Neural cell (in vitro differentiated cells): ENCODE measurements around the gene FABP7. TPM values are rescaled to one million over a fixed set of nuclear protein-coding genes. Genes with fewer than 3 reads are reported as not detected.

Experiments used
- H2AFZ ChIP-seq: fragments of 200-600, 300-800 bp; sonication (generic), shearing (Covaris generic); 2 replicates; pipeline ENCODE4 v1.6.0; 2014; ENCODE audit warnings: low read depth, mild to moderate bottlenecking, antibody characterized with exemption, low read length, moderate library complexity
- H3F3A ChIP-seq: fragments of 200-600 bp; shearing (Covaris generic); 2 replicates; pipeline ENCODE4 v1.6.1; 2016; ENCODE audit warnings: mild to moderate bottlenecking, moderate library complexity, mixed read lengths, antibody characterized with exemption, low read length; ENCODE audit not compliant: insufficient read depth, poor library complexity, severe bottlenecking
- H3K27ac ChIP-seq: fragments of 200-600, 300-800 bp; sonication (generic), shearing (Covaris generic); 2 replicates; pipeline ENCODE4 v1.5.1; 2014; ENCODE audit warnings: mild to moderate bottlenecking, low read length, moderate library complexity
- H3K27me3 ChIP-seq: fragments of 300-800, 200-600 bp; sonication (generic), shearing (Covaris generic); 2 replicates; pipeline ENCODE4 v1.6.0; 2014; ENCODE audit warnings: mild to moderate bottlenecking, low read depth, low read length, moderate library complexity; ENCODE audit not compliant: insufficient read depth
- H3K36me3 ChIP-seq: fragments of 300-800, 200-600 bp; sonication (generic), shearing (Covaris generic); 2 replicates; pipeline ENCODE4 v1.5.1; 2014; ENCODE audit warnings: mild to moderate bottlenecking, antibody characterized with exemption, low read length, moderate library complexity; ENCODE audit not compliant: insufficient read depth
- H3K4me2 ChIP-seq: fragments of 300-800, 200-600 bp; sonication (generic), shearing (Covaris generic); 2 replicates; pipeline ENCODE4 v1.6.0; 2014; ENCODE audit warnings: mild to moderate bottlenecking, low read length
- H3K4me3 ChIP-seq: fragments of 300-800, 200-600 bp; sonication (generic), shearing (Covaris generic); 2 replicates; pipeline ENCODE4 v1.5.1; 2014; ENCODE audit warnings: mild to moderate bottlenecking, low read length, moderate library complexity
- H3K79me2 ChIP-seq: fragments of 200-600 bp; shearing (Covaris generic); replicated peaks from 2 replicates; pipeline ENCODE4 v1.6.0; 2014; ENCODE audit warnings: mild to moderate bottlenecking, low read length, moderate library complexity; ENCODE audit not compliant: insufficient read depth
- H3K9ac ChIP-seq: fragments of 300-800, 200-600 bp; sonication (generic), shearing (Covaris generic); 2 replicates; pipeline ENCODE4 v1.6.1; 2016; ENCODE audit warnings: mild to moderate bottlenecking, low read length, mixed read lengths
- H3K9me2 ChIP-seq: fragments of 200-600 bp; shearing (Covaris generic); 2 replicates; pipeline ENCODE4 v1.6.1; 2016; ENCODE audit warnings: mild to moderate bottlenecking, low read length, mixed read lengths; ENCODE audit not compliant: insufficient read depth
- H3K9me3 ChIP-seq: fragments of 200-600, 300-800 bp; sonication (generic), shearing (Covaris generic); 2 replicates; pipeline ENCODE4 v1.6.1; 2016; ENCODE audit warnings: mild to moderate bottlenecking, mixed run types, low read length, moderate library complexity, mixed read lengths
- H4K20me1 ChIP-seq: fragments of 200-600 bp; shearing (Covaris generic); 2 replicates; pipeline ENCODE4 v1.6.1; 2016; ENCODE audit warnings: mild to moderate bottlenecking, mixed run types; ENCODE audit not compliant: insufficient read depth
- CTCF ChIP-seq: fragments of 450-650 bp; IDR thresholded peaks from 2 replicates; pipeline ENCODE4 v1.5.1; 2014; ENCODE audit warnings: antibody characterized with exemption, mild to moderate bottlenecking, moderate library complexity; ENCODE audit not compliant: poor library complexity, severe bottlenecking
- EP300 ChIP-seq: fragments of 450-650 bp; conservative IDR thresholded peaks from 2 replicates; pipeline ENCODE4 v1.6.1; 2014; ENCODE audit warnings: antibody characterized with exemption, mild to moderate bottlenecking, moderate library complexity; ENCODE audit not compliant: poor library complexity, severe bottlenecking
- EZH2 ChIP-seq: fragments of 200-600, 300-800 bp; shearing (Covaris generic), sonication (generic); IDR thresholded peaks from 2 replicates; pipeline ENCODE4 v1.6.1; 2014; ENCODE audit warnings: antibody characterized with exemption, low read length, borderline replicate concordance, mild to moderate bottlenecking; ENCODE audit not compliant: insufficient read depth, poor library complexity, severe bottlenecking
- MXI1 ChIP-seq: fragments of 450-650 bp; conservative IDR thresholded peaks from 2 replicates; pipeline ENCODE4 v1.6.1; 2014; ENCODE audit warnings: antibody characterized with exemption, mild to moderate bottlenecking; ENCODE audit not compliant: poor library complexity, severe bottlenecking
- POLR2AphosphoS5 ChIP-seq: IDR thresholded peaks from 2 replicates; pipeline ENCODE4 v1.6.1; 2012
- RAD21 ChIP-seq: fragments of 450-650 bp; conservative IDR thresholded peaks from 2 replicates; pipeline ENCODE4 v1.6.1; 2014; ENCODE audit warnings: antibody characterized with exemption, mild to moderate bottlenecking, moderate library complexity
- REST ChIP-seq: IDR thresholded peaks from 2 replicates; pipeline ENCODE4 v1.6.1; 2012; ENCODE audit warnings: borderline replicate concordance
- SMC3 ChIP-seq: fragments of 450-650 bp; conservative IDR thresholded peaks from 2 replicates; pipeline ENCODE4 v1.6.1; 2014; ENCODE audit warnings: antibody characterized with exemption, mild to moderate bottlenecking, moderate library complexity; ENCODE audit not compliant: poor library complexity
- TAF1 ChIP-seq: IDR thresholded peaks from 2 replicates; pipeline ENCODE4 v1.6.1; 2012; ENCODE audit warnings: low read depth
- polyA plus RNA-seq: library from polyadenylated mRNA; depleted of rRNA; stranded (reverse); fragments of >200 nt; gene quantifications from 2 replicates; pipeline ENCODE4 v1.2.3, GENCODE V29; 2014

FABP7 gene
- polyA plus RNA-seq, 1 donor from 2014 or later, result 37.2 TPM

- H3K27me3 ChIP-seq, result no peaks in the 10 kb centered on the region
- TF ChIP-seq SMC3 (no peak), EP300 (no peak), POLR2AphosphoS5 (no peak), RAD21 (no peak), TAF1 (no peak), EZH2 (no peak), MXI1 (no peak), CTCF (no peak), REST (no peak)
- H4K20me1 ChIP-seq, result no peaks in the 10 kb centered on the region
- no peaks in the 10 kb centered on the region for H3K9me3 ChIP-seq
- H3K4me3 ChIP-seq, result peak overlapping the region; percentile 90
- H3F3A ChIP-seq, result no peaks in the 10 kb centered on the region
- no peaks in the 10 kb centered on the region for H3K36me3 ChIP-seq
- H3K4me2 ChIP-seq, result peak overlapping the region; percentile 27
- H3K9me2 ChIP-seq, result no peaks in the 10 kb centered on the region
- H2AFZ ChIP-seq, result peak overlapping the region; percentile 84
- H3K9ac ChIP-seq, result peak overlapping the region; percentile 77
- H3K27ac ChIP-seq, result peak overlapping the region; percentile 75
- peaks cover 3% of the 10 kb centered on the region for H3K79me2 ChIP-seq
Observed at GRCh38 chr6:122788663-122789181, 9.2 kb downstream of the FABP7 start.

GRCh38 chr6:122789182-122790027, 9.9 kb downstream of the FABP7 start, which contains the start of gene SMPDL3A:
Gene SMPDL3A, plus strand, starts transcription at chr6:122789258. Its CDS starts 89 bp downstream, at chr6:122789347.
- no peaks in the 10 kb centered on the region for H3K9me3 ChIP-seq
- no peaks in the 10 kb centered on the region for H3K36me3 ChIP-seq
- no peaks in the 10 kb centered on the region for H3K27me3 ChIP-seq
- TF ChIP-seq EP300 (peak; percentile 18), POLR2AphosphoS5 (peak; percentile 62), SMC3 (no peak), CTCF (peak; percentile 80), RAD21 (no peak), REST (peak; percentile 82), MXI1 (peak; percentile 47), TAF1 (no peak), EZH2 (no peak)
- H3K9me2 ChIP-seq, result no peaks in the 10 kb centered on the region
- peak within 1 kb of the TSS; percentile 84 for H2AFZ ChIP-seq
- H4K20me1 ChIP-seq, result no peaks in the 10 kb centered on the region
- peak within 1 kb of the TSS; percentile 90 for H3K4me3 ChIP-seq
- peak within 1 kb of the TSS; percentile 77 for H3K9ac ChIP-seq
- peak within 1 kb of the TSS; percentile 75 for H3K27ac ChIP-seq
- H3K4me2 ChIP-seq, result peak within 1 kb of the TSS; percentile 42
- H3F3A ChIP-seq, result no peaks in the 10 kb centered on the region
- H3K79me2 ChIP-seq, result peaks cover 3% of the 10 kb centered on the region
